Measurements from ENCODE around the gene KCNQ2.
"Not testable (repeated sequence)": the region's sequence is repeated elsewhere in the genome, so short reads cannot be mapped to it uniquely, and the experiment has no call there.

Gene KCNQ2

DNA sequence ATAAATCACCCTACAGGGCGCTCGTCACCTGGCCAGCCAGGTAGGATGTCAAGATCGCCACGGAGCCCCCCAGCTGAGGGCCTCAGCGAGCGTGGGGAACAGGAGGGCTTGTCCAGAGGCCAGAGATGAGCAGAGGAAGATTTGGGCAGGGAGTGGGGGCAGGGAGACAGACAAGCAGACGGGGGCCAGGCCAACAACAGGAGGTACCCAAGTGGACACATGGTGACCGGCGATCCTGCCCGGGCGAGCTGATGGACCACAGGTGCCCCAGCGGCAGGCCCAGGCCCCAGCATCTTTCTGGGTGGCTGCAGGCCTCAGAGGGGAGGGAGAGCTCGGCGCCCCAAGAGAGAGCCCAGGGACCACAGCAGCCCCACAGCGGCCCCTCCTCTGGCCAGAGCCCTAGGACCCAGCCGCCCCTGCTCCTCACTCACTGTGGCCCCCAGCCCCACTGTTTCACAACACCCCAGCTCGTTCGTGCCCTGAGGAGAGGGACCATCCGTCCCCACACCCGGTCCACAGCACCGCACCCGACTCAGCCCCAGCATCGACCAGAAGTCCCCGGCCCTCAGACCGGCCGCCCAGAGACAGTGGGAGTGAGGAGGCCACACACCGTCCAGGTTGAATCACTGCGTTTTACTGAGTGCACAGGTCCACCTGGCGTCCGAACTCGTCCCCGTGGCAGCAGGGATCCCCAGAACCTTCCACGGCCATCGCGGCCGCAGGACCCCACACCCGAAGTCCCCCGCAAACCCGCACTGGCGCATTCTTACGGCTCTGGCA lies 72.7 kb downstream of the KCNQ2 start:
- DNase-seq, result no peak

GRCh38 chr20:63398744-63399514 lies 73.5 kb downstream of the KCNQ2 start:
- DNase-seq, result no peak

DNA sequence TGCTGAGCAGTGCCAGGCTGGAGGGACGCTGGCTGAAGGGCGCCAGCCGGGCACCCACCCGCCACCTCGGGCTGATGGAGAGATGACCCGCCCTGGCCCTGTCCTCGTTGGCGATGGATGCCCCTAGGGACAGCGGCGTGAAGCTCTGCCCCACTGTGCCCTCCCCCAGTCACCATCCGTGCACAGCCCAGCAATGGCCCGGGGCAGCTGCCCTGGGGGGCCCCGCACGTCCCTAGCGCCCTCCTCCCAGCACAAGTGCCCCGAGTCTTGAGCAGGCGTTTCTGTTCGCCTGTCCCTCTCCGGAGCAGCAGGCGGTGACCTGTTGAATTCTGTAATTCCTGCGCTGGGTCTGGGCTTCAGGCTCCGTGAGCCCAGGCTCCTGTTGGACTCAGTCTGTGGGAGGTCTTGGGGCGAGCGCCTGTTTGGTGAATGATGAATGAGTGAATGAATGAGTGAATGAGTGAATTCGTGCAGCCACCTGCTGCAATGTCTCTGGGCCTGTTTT lies 74.5 kb downstream of the KCNQ2 start:
- no peak for DNase-seq

DNA sequence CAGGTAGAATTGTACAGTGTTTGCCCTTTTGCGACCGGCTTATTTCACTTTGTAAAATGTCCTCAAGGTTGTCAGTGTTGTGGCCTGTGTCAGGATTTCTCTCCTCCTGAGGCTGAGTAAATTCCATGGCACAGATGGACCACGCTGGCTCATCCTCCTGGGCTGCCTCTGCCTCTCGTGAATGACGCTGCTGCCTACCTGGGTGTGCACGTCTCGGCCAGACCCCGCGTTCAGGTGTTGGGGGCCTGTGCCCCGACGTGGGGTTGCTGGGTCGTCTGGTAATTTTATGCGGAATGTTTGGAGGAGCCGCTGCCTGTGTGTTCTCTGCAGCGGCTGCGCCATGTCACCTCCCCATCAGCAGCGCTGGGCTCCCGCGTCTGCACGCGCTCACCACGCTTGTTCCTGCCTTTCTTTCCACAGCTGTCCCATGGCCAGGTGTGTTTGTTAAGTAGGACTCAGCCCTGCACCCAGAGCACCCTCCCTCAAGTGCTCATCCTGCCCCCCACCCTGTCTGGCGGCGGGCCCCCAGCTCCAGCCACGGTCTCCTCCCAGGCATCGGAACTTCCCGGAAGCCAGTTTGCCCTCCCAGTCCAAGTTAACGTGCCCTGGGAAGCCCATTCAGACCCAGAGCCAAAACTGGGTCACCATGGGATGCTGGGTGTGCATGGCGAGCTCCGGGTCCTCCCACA lies 75.2 kb downstream of the KCNQ2 start:
- DNase-seq, result no peak

- DNase-seq, result no peak
Observed at GRCh38 chr20:63396300-63396699, 76.2 kb downstream of the KCNQ2 start.

DNA sequence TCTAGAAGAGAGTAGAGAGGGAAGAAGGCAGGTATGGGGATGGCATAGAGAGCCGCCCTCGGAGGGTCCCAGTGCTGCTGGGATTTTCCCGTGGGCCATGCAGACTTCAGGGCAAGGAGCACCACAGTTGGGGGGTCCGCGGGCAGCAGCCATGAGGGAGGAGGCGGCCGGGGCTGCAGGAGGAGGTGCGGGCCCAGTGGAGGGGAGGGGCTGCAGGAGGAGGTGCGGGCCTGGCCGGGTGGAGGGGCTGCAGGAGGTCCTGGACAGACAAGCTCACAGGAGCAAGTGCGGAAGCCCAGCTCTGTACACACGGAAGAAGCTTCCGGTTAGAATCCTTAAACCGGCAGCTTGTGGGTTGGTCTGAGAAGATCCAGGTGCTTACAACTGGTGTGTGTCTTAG lies 76.7 kb downstream of the KCNQ2 start:
- DNase-seq, result no peak

GRCh38 chr20:63394920-63395455 lies 77.5 kb downstream of the KCNQ2 start:
- no peak for DNase-seq

GRCh38 chr20:63394069-63394919 lies 78.2 kb downstream of the KCNQ2 start:
- DNase-seq, result no peak

GRCh38 chr20:63393566-63393965 lies 78.9 kb downstream of the KCNQ2 start:
- DNase-seq, result no peak

GRCh38 chr20:63392465-63393365 lies 79.7 kb downstream of the KCNQ2 start:
- DNase-seq, result no peak

DNA sequence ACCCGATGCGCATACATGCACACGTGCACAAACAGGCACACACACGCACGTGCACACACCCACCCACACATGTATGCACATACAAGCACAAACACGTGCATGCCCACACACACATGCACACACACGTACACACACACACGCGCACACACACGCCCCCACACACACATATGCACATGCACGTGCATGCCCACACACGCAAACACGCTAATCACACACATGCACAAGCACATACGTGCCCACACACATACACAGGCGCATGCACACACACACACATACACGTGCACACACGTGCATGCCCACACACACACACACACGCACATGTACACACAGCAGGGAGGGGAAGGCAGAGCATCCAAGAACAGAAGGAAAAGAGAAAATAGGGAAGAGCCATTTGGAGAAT lies 84.5 kb downstream of the KCNQ2 start:
- no peak for DNase-seq

DNA sequence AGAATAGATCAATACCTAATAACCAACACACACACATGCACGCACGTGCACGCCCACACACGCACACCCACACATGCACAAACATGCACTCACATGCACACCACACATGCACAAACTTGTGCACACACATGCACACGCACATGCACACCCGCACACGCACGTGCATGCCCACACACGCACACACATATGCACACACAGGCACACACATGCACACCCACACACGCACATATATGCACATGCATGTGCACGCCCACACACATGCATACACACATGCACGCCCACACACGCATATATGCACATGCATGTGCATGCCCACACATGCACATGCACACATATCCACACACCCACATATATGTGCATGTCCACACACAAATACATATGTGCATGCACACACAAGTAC lies 85.1 kb downstream of the KCNQ2 start:
- no peak for DNase-seq

DNA sequence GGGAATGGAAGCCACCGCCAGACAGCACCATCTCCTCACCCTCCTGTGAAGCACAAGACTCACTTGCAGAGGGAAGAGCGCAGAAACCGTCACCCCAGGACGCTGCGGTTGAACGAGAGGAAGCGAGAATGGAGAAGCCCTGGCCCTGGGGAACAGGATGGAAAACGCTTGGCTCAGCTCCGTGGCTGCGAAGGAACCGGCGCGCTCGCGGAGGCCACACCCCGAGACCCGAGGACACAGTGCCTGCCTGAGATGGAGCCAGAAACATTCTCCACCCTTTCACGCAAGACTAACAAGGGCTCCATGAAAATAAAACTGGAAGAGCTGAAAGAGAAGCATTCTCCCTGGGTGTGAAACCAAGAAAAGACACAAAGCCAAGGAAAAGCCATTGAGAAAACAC lies 86.0 kb downstream of the KCNQ2 start:
- no peak for DNase-seq

DNA sequence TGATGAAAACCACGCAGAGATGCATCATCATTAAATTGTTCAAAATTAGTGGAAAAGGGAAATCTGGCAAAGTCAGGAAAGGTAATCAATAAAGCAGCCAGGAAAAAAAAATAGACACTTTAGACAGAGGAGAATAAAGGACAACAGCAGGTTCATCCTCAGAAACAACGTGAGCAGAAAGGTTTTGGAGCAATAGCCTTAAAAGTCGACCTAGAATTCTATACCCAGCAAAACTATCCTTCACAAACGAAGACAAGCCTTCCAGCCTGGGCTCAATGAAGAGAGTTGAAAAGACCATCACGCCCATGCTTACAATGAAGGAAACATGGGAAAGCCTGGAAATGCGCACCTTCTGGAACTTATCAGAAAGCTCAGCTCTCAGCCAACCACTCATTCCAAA lies 86.6 kb downstream of the KCNQ2 start:
- DNase-seq, result no peak

DNA sequence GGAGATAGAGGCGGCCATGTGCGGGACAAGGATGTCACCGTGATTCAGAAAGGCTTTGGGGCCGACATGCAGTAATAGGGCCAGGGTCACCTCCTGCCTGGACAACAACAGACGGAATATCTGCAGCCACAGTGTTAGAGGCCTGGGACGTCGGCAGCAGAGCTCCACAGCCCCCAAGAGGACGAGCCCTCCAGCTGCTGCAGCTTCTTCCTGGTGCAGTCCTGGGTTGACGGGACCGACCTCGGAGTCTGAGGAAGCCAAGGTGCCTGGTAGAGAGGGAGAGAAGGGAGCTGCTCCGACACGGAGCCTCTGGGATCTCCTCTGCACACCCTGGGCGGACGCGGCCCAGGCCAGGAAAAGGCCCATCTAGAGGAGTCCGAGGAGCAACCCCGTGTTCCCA lies 88.1 kb downstream of the KCNQ2 start:
- no peak for DNase-seq

DNA sequence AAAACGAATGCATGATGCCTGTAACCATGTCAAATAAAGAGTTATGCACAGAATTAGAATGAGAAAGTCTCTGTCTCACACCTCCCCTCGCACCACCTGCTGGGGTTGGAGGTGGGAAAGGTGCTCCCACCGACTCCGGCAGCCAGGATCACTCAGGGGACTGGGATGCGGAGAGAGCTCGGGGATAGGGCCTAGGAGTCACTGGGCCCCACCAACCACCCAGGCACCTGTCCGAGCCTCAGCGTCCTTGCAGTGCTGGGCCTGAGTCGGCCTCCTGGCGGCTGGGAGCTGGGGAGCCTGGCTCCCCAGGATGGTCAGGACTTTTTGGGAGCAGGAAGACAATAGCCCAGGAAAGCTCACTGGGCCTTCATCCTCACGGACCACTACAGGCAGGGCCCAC lies 88.9 kb downstream of the KCNQ2 start:
- no peak for DNase-seq

DNA sequence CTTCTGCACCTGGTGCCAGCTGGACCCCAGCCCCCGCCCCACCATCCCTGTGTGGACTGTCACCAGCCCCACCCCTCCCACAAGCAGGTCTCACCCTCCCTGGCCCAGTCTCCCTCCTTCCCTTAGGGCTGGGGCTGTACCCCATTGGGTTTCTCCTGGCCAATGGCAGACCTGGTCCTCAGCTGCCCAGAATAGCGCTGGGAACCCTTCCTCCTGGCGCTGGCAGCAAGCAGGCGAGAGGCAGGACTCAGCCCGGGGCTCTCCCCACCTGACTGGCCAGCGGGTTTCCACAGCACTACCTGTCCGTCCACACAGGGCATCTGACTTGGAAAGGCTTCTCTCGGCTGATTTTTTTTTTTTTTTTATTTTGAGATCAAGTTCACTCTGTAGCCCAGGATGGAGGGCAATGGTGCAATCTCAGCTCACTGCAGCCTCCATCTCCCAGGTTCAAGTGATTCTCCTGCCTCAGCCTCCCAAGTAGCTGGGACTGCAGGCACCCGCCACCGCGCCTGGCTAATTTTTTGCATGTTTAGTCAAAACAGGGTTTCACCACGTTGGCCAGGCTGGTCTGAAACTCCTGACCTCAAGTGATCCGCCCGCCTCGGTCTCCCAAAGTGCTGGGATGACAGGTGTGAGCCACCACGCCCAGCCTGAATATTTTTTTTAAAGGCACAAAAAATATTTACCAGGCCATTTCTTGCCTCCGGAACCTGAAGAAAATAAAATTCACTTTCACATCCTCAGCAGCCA lies 89.7 kb downstream of the KCNQ2 start:
- DNase-seq, result no peak

- DNase-seq, result peak; percentile 7
Observed at GRCh38 chr20:63381781-63382431, 90.5 kb downstream of the KCNQ2 start.

- DNase-seq, result no peak
Observed at GRCh38 chr20:63380346-63380870, 92.0 kb downstream of the KCNQ2 start.

DNA sequence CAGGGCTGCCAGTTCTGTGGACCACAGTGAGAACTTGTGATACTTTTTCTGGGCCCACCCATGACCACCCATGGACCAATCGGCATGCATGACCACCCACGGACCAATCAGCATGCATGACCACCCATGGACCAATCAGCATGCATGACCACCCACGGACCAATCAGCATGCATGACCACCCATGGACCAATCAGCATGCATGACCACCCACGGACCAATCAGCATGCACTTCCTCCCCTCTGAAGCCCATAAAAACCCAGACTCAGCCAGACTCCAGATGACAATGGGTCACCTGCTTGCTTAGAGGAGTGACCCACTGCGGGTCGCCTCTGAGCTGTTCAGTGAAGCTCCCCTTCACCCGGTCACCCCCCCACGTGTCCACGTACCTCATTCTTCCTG lies 92.6 kb downstream of the KCNQ2 start:
- not testable (repeated sequence) for DNase-seq

Data from CD4-positive, alpha-beta T cell treated with Interferon gamma for 1 hour (primary cell).